GM19438 (cell line): Measurements from ENCODE around the gene COMT.

Source experiments
- ATAC-seq: cut with Tn5 transposase; IDR thresholded peaks from one replicate; pipeline ENCODE4 v1.9.1; 2021; ENCODE audit warnings: low read depth; ENCODE audit not compliant: unreplicated experiment

COMT gene

GRCh38 chr22:19991645-19992451, 50.3 kb downstream of the COMT start:
- ATAC-seq, result no peak

- ATAC-seq, result no peak
Measured at GRCh38 chr22:19992481-19992911, 50.9 kb downstream of the COMT start.

- ATAC-seq, result no peak
Measured at GRCh38 chr22:19992921-19993355, 51.4 kb downstream of the COMT start.

GRCh38 chr22:19993926-19994325, 52.4 kb downstream of the COMT start:
- ATAC-seq, result no peak

DNA sequence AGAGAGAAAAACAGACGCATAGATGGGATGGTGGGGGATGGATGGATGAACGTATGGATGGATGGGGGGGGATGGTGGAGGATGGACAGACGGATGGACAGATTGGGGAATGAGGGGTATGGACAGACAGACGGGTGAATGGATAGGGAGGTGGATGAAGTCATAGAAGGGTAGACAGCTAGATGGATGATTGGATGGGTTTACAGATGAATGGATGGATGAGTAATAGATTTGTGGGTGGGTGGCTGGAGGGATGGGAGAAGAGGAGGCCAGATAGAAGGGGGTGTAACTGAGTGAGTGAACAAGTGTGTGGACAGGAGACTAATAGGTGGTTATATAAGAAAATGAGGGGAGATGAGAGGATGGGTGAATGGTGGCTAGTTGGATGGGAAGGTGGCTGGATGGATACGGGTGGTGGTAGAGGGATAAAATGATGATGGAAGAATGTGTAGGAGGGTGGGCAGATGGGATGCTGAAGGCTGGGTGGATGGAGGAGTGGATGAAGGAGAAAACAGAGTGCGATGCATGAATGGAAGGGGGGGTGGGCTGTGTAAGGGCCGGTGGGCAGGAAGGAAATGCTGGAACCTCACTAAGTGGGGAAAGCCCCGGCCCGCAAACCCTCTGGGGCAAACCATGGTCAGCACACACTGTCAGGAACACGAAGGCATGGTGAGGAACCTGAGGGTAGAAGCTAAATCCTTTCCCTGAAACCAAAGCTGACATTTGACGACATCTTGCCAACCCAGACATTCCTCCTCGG, 53.5 kb downstream of the COMT start:
- ATAC-seq, result no peak

DNA sequence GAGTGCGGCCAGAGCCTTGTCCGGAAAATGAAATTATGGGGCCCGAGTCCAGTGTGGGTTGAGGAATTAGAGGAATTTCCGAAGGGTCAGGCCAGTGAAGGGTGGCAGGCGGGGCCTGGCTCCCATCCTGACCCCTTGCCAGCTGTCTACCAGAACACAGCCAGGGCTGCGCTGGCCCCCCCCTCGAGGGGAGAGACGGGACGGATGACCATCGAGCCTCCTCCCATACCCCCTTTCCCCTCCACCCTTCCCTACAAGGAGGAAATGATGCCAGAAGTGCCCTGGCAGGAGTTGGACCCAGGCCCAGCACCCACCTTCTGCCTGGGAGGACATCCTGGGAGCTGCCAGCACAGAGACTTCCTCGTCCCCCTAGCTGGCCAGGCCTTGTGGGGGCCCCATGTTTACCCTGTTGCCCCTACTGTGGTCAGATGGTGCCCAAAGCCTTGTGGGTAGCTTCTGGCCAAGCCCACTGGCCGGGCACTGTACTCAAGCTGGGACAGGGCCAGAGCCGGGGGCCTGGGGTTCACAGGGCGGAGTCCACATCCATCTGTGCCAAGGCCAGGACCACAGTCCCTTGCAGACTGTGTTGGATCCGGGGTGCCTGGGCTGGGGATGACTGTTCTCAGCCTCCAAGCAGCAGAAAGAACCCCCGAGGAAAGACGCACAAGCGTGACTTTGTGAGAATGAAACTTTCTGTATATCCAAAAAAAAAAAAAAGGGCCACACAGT, 54.2 kb downstream of the COMT start:
- ATAC-seq, result no peak

DNA sequence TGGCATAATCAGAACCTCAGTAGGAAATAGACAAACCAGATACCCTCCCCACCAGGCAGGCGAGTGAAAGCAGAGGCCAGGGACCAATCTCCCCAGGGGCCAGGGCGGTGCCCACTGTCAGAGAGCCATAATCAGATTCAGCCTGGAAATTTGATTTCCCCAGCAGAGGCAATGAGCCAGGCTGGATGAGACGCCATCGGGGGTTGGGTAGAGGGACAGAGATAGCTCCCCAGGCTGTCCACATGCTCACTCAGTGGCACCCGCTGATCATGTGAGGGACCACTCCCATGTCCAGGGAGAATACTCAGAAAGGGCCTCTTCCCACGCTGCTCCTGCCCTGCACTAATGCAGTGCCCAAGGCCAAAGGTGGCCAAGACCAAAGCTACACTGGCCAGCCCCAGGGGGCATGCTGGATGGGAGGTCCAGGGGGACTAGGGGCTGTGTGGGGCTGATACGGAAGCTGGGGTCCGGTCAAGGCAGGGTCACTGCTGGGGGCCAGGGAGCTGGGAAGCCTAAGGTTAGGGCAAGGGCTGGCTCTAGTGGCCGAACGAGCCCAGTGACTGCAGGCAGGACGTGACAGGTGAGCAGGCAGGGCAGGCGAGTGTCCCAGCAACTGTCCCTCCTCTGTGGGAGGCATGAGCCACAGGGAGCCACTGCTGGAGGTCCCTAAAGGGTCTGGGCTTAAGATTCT, 55.3 kb downstream of the COMT start:
- ATAC-seq, result no peak

DNA sequence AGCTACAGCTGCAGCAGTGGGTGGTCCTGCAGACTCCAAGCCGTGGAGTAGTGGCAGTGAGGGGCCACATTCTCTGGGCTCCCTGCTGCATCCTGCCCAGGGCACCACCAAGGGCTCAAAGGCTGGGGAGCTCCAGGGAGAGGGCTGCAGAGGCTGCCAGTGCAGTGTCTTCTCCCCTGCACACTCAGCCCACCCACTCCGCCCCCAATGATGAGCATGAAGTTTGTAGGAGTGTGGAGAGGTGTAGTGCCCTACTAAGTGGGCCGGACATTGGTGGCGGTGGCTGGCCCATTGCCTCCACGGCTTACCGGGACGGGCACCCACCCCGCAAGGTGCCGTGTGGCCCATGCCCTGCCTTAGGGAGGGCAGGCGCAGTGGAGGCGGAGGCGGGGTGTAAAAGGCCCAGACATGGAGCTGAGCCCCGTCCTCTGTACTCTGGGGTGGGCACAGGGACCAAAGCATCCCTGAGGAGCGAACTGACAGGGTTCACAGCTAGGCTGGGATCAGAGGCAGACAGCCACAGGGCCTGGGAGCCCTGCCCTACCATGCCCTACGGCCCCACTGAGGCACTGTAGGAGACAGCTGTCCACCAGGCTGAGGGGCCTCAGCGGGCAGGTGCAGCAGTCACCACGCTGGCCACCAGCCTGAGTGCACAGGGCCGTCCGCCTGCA, 56.1 kb downstream of the COMT start:
- no peak for ATAC-seq

- ATAC-seq, result no peak
Measured at GRCh38 chr22:19998232-19998951, 56.8 kb downstream of the COMT start.

DNA sequence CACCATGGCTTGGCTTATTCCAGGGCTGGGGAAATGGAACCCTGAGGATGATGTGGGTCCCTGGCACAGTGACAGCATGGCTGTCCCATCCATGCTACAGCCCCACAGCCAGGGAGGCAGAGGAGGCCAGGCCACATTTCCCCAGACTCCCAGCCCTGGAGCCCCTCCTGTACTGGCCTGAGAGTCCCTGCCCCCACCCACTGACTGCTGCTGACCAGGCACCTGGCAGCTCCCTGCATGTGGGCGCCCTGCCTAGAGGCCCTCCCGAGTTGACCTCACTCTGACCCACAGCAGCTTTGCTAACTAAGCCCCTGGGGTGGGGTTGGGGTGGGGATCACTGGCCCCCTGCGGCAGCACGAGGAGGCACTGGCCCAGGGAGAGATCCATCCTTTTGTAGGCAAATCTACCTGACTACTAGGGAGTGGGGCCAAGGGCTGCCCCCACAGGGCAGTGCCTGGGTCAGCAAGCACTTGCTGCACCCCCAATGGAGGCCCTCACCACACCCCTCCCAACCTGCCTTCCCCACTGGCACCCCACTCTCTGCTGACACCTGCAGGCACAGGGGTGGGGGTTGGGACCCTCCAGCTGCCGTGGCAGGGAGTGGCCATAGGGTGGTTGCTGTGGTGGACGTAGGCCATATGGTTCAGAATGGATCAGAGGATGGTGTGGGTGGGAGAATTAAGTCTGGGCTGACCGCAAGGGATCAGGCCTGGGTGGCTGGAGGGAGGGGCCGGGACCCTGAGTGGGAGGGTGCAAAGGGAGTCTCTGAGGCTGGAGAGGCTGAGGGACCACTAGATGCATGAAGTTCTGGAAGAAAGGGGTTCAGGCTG, 57.6 kb downstream of the COMT start:
- ATAC-seq, result no peak

DNA sequence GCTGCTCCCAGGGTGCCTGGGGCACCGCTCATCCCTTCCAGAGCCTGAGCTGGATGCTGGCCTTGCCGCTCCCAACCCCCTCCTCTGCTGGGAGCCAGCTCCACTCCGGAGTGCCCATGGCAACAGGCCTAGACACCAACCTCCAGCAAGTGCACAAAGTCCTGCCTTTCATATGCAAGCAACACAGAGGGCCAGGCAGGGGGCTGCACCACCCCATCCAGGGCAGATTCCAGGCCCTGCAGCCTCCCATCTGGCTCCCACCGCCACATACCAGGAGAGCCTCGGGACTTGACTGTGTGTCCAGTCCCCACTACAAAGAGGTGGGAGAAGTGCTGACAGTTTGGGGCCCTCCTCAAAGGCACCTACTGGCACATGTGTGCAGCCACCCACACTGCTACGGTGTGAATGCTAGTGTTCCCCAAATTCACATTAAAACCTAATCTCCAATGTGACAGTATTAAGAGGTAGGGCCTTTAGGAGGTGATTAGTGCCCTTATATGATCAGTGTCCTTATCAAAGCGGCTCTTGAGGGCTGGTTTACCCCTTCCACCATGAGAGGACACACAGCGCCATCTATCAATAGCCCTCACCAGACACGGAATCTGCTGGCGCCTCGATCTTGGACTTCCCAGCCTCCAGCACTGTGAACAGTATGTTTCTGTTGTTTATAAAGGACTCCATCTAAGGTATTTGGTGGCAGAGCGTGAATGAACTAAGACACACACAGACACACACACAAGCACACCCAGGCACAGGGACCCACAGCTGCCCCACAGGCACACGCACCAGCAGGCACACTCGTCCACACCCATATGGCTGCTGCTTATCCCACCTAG, 58.9 kb downstream of the COMT start:
- ATAC-seq, result no peak

GRCh38 chr22:20001082-20001638, 59.6 kb downstream of the COMT start:
- no peak for ATAC-seq

DNA sequence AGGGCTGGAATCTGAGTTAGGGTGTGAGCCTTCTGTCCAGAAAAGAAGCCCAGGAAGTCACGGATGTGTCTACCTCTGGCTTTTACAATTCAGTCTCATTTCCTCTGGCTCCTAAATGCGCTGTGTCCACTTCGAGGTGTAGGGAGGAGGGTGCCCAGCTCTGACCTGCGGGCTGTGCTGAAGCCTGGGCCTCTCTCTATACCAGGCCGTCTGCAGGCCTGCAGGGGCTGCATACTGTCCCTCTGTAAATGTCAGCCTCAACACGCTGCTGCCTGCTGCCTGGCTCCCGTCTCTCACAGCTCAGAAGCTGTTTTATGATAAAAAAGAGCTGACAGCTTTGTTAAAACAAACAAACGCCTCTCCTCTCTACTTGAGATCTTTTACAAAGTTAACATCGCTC, 60.6 kb downstream of the COMT start:
- no peak for ATAC-seq

GRCh38 chr22:20002636-20003035, 61.1 kb downstream of the COMT start:
- ATAC-seq, result no peak

DNA sequence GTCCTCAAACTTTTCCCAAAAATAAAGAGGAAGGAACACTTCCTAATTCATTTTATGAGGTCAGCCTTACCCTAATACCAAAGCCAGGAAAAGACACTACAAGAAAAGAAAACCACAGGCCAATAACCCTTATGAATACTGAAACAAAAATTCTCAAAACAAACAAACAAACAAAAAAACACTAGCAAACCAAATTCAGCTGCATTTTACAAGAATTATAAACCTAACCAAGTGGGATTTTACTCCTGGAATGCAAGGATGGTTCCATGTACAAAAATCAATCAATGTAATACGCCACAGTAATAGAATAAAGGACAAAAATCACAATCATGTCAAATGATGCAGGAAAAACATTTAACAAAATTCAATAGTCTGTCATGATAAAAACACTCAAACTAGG, 61.7 kb downstream of the COMT start:
- no peak for ATAC-seq

DNA sequence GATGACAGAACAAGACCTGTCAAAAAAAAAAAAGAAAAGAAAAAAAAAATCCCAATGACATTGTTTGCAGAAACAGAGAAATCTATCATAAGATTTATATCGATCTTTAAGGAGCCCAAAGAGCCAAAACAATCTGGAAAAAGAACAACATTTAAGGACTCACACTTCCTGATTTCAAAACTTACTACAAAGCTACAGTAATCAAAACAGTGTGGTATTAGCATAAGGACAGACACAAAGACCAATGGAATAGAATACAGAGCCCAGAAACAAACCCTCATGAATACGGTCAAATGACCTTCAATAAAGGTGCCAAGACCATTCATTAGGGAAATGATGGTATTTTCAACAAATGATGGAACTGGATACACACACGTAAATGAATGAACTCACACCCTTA, 62.9 kb downstream of the COMT start:
- no peak for ATAC-seq

DNA sequence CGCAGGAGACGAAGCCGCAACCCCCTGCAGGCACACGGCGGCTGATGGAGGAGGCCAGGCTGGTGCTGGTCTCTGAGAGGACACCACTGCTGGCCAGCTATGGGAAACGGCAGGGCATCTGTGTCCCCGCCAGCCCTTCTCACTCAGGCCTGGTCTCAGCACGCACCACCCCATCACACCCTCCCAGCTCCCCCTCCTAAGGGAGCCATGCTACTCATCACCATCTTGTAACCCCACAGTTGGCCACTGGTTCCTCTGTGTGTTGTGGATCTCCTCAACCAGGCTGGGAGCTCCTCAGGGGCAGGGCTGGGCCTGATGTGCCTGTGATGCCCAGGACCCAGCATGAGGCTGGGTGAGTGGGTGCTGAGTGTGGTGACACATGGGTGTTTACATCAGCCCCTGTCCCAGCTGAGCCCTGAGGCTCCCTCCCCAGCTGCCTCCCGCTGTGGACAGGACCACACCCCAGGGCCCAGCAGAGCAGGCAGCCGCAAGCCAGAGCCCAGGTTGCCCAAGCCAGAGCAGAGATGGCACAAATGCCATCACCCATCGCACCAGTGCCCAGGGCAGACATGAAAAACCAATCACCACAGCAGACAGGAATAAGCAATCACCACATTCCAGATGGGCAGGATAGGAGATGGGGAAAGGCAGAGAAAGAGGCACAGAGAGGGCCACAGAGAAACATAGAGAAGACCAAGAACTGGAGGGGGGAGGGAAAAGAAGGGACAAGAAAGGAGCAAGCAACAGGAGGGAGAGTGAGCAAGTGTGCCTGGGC, 66.8 kb downstream of the COMT start:
- ATAC-seq, result no peak
